ENCODE data around the gene DIP2C. TPM values are rescaled to one million over a fixed set of nuclear protein-coding genes. Genes with fewer than 3 reads are reported as not detected.

DIP2C gene
- total RNA-seq, 2 donors from 2014 or later = 13.0 to 13.7 TPM

GRCh38 chr10:339038-339391 lies 350.5 kb downstream of the DIP2C start:
- TF ChIP-seq, protein P1, sequence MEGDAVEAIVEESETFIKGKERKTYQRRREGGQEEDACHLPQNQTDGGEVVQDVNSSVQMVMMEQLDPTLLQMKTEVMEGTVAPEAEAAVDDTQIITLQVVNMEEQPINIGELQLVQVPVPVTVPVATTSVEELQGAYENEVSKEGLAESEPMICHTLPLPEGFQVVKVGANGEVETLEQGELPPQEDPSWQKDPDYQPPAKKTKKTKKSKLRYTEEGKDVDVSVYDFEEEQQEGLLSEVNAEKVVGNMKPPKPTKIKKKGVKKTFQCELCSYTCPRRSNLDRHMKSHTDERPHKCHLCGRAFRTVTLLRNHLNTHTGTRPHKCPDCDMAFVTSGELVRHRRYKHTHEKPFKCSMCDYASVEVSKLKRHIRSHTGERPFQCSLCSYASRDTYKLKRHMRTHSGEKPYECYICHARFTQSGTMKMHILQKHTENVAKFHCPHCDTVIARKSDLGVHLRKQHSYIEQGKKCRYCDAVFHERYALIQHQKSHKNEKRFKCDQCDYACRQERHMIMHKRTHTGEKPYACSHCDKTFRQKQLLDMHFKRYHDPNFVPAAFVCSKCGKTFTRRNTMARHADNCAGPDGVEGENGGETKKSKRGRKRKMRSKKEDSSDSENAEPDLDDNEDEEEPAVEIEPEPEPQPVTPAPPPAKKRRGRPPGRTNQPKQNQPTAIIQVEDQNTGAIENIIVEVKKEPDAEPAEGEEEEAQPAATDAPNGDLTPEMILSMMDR (conservative IDR thresholded peaks at IDR 0.05) = no peak
- Mint-ChIP-seq H3K9me3 (no peaks in the 10 kb centered on the region), H3K27ac (no peak overlapping the region), H3K4me3 (no peak overlapping the region), H3K27me3 (ENCODE audit: insufficient read depth) (no peaks in the 10 kb centered on the region), H3K4me1 (no peaks in the 10 kb centered on the region), H3K36me3 (ENCODE audit: low read depth) (peaks cover 39% of the 10 kb centered on the region)
- Histone ChIP-seq H3K9ac (ENCODE audit: extremely low read depth, low read length, poor library complexity, severe bottlenecking) (no peak overlapping the region), H3K36me3 (ENCODE audit: control insufficient read depth, insufficient read depth, low read length) (peaks cover 37% of the 10 kb centered on the region), H3K4me1 (ENCODE audit: control insufficient read depth, insufficient read depth, low read length) (no peaks in the 10 kb centered on the region), H3K27ac (ENCODE audit: low read depth, low read length) (no peak overlapping the region), H3K27me3 (ENCODE audit: control insufficient read depth, insufficient read depth, low read length, poor library complexity, severe bottlenecking) (no peaks in the 10 kb centered on the region), H3K9me3 (ENCODE audit: control insufficient read depth, low read length) (no peaks in the 10 kb centered on the region), H3K4me3 (ENCODE audit: low read length) (no peak overlapping the region)
- 86 to 100% methylated on average over 1 to 2 of the region's 2 CpGs for WGBS, 2 experiments (ENCODE audit: insufficient coverage in 1 of 2, insufficient read length in 1 of 2)
- no peak for DNase-seq

DNA sequence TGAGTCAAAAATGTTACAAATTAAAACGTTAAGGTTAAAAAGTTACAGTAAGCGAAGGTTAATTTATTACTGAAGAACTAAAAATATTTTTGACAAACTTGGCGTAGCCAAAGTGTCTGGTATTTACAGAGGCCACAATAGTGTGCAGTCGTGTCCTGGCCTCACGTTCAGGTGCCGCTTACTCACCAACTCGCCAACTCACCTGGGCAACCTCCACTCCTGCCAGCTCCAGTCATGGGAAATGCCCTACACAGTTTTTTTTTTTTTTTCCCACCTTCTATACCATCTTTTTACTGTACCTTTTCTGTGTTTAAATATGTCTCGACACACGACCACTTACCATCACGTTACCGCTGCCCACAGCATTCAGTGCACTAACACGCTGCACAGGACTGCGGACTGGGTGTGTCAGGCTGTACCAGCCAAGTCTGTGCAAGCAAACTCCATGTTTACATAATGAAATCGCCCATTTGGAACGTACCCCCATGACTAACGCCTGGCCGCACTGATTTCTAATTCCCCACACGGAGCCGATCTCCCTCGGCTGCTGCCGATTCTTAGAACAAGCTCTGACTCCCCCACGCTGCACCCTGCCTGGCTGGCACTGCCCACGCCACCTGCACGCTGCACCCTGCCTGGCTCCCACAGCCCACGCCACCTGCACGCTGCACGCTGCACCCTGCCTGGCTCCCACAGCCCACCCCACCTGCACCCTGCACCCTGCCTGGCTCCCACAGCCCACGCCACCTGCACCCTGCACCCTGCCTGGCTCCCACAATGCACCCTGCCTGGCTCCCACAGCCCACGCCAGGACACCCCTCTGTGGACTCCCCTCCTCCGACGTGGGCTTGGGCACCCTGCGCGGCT lies 351.1 kb downstream of the DIP2C start:
- no peaks in the 10 kb centered on the region for H3K4me1 Mint-ChIP-seq
- H3K4me1 ChIP-seq (ENCODE audit: control insufficient read depth, insufficient read depth, low read length) = no peaks in the 10 kb centered on the region
- peaks cover 37% of the 10 kb centered on the region for H3K36me3 Mint-ChIP-seq (ENCODE audit: low read depth)
- H3K27ac Mint-ChIP-seq = no peak overlapping the region
- H3K36me3 ChIP-seq (ENCODE audit: control insufficient read depth, insufficient read depth, low read length) = peaks cover 32% of the 10 kb centered on the region
- H3K4me3 Mint-ChIP-seq = no peak overlapping the region
- H3K9ac ChIP-seq (ENCODE audit: extremely low read depth, low read length, poor library complexity, severe bottlenecking) = no peak overlapping the region
- H3K27me3 ChIP-seq (ENCODE audit: control insufficient read depth, insufficient read depth, low read length, poor library complexity, severe bottlenecking) = no peaks in the 10 kb centered on the region
- H3K4me3 ChIP-seq (ENCODE audit: low read length) = no peak overlapping the region
- no peaks in the 10 kb centered on the region for H3K9me3 ChIP-seq (ENCODE audit: control insufficient read depth, low read length)
- no peak overlapping the region for H3K27ac ChIP-seq (ENCODE audit: low read depth, low read length)
- no peaks in the 10 kb centered on the region for H3K27me3 Mint-ChIP-seq (ENCODE audit: insufficient read depth)
- no peak for DNase-seq
- WGBS, 2 experiments (ENCODE audit: insufficient coverage in 1 of 2, insufficient read length in 1 of 2) = 90 to 92% methylated on average over 27 to 33 of the region's 33 CpGs
- H3K9me3 Mint-ChIP-seq = no peaks in the 10 kb centered on the region
- TF ChIP-seq, protein P1 (conservative IDR thresholded peaks at IDR 0.05) = no peak

- no peaks in the 10 kb centered on the region for H3K27me3 Mint-ChIP-seq (ENCODE audit: insufficient read depth)
- H3K4me1 Mint-ChIP-seq = no peaks in the 10 kb centered on the region
- WGBS, 2 experiments (ENCODE audit: insufficient coverage in 1 of 2, insufficient read length in 1 of 2) = 92 to 93% methylated on average over 3 to 6 of the region's 6 CpGs
- Histone ChIP-seq H3K9ac (ENCODE audit: extremely low read depth, low read length, poor library complexity, severe bottlenecking) (no peak overlapping the region), H3K27me3 (ENCODE audit: control insufficient read depth, insufficient read depth, low read length, poor library complexity, severe bottlenecking) (no peaks in the 10 kb centered on the region), H3K4me1 (ENCODE audit: control insufficient read depth, insufficient read depth, low read length) (no peaks in the 10 kb centered on the region), H3K36me3 (ENCODE audit: control insufficient read depth, insufficient read depth, low read length) (peaks cover 30% of the 10 kb centered on the region), H3K4me3 (ENCODE audit: low read length) (no peak overlapping the region), H3K27ac (ENCODE audit: low read depth, low read length) (no peak overlapping the region), H3K9me3 (ENCODE audit: control insufficient read depth, low read length) (no peaks in the 10 kb centered on the region)
- no peak for DNase-seq
- no peak overlapping the region for H3K27ac Mint-ChIP-seq
- H3K36me3 Mint-ChIP-seq (ENCODE audit: low read depth) = peaks cover 28% of the 10 kb centered on the region
- H3K9me3 Mint-ChIP-seq = no peaks in the 10 kb centered on the region
- H3K4me3 Mint-ChIP-seq = no peak overlapping the region
- TF ChIP-seq, protein P1 (conservative IDR thresholded peaks at IDR 0.05) = no peak
Observed at GRCh38 chr10:336247-336646, 353.2 kb downstream of the DIP2C start.
